Brain microvascular endothelial cell (primary cell): ENCODE results near the gene GPR139.

Source experiments
- DNase-seq: peaks from one replicate; pipeline ENCODE4 v3.0.0-alpha.2; 2020
- H3K27ac ChIP-seq: fragments of 250-450 bp; sonication (Bioruptor Pico); 2 replicates; pipeline ENCODE4 v1.5.1; 2020; ENCODE audit warnings: mild to moderate bottlenecking, moderate library complexity
- H3K27me3 ChIP-seq: fragments of 250-450 bp; sonication (Bioruptor Pico); replicated peaks from 2 replicates; pipeline ENCODE4 v1.5.1; 2020; ENCODE audit warnings: mild to moderate bottlenecking
- H3K36me3 ChIP-seq: fragments of 250-450 bp; sonication (Bioruptor Pico); replicated peaks from 2 replicates; pipeline ENCODE4 v1.5.1; 2020; ENCODE audit warnings: mild to moderate bottlenecking
- H3K4me3 ChIP-seq: 2 replicates; pipeline ENCODE4 v1.5.1; 2011; ENCODE audit warnings: low read depth, mild to moderate bottlenecking, control low read depth, low read length, moderate library complexity
- in situ Hi-C: cut with HindIII; loops from 2 replicates; pipeline ENCODE4 v1.10.0; 2017; ENCODE audit warnings: low sequenced_read_pairs, low pct_ligation_motif_present
- TF ChIP-seq, protein P1 (sequence below): IDR thresholded peaks from 2 replicates; pipeline ENCODE4 v1.5.1; 2011; ENCODE audit warnings: low read depth, mild to moderate bottlenecking, moderate library complexity, low read length, control low read depth, inconsistent platforms; ENCODE audit errors: missing control alignments

The GPR139 gene

DNA sequence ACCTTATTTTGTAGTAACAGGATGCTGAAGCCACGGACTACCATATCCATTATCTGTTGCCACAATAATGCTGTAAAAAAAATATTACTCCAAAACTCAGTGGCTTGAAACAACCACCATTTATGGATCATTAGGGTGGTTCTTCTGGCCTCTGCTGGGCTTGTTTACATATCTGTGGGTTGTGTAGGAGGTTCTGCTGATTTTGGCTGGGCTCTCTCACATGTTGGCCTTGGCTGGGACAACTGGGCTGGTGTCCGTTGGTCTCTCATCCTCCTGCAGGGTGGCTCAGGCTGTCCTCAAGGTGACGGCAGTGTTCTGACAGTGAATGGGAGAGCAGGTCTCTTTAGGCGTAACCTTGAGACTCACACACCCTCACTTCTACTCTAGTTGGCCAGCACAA lies 76.0 kb downstream of the GPR139 start:
- TF ChIP-seq, protein P1, sequence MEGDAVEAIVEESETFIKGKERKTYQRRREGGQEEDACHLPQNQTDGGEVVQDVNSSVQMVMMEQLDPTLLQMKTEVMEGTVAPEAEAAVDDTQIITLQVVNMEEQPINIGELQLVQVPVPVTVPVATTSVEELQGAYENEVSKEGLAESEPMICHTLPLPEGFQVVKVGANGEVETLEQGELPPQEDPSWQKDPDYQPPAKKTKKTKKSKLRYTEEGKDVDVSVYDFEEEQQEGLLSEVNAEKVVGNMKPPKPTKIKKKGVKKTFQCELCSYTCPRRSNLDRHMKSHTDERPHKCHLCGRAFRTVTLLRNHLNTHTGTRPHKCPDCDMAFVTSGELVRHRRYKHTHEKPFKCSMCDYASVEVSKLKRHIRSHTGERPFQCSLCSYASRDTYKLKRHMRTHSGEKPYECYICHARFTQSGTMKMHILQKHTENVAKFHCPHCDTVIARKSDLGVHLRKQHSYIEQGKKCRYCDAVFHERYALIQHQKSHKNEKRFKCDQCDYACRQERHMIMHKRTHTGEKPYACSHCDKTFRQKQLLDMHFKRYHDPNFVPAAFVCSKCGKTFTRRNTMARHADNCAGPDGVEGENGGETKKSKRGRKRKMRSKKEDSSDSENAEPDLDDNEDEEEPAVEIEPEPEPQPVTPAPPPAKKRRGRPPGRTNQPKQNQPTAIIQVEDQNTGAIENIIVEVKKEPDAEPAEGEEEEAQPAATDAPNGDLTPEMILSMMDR = no peak
- H3K27ac ChIP-seq = no peak overlapping the region
- H3K27me3 ChIP-seq = no peaks in the 10 kb centered on the region
- no peaks in the 10 kb centered on the region for H3K36me3 ChIP-seq
- in situ Hi-C loops = no loop called here
- H3K4me3 ChIP-seq = no peak overlapping the region
- DNase-seq = no peak

GRCh38 chr16:19997264-19997663 lies 76.4 kb downstream of the GPR139 start:
- TF ChIP-seq, protein P1 = no peak
- H3K27ac ChIP-seq = no peak overlapping the region
- H3K27me3 ChIP-seq = no peaks in the 10 kb centered on the region
- in situ Hi-C loops = no loop called here
- DNase-seq = no peak
- no peak overlapping the region for H3K4me3 ChIP-seq
- H3K36me3 ChIP-seq = no peaks in the 10 kb centered on the region

GRCh38 chr16:19994466-19995170 lies 79.1 kb downstream of the GPR139 start:
- no peak overlapping the region for H3K4me3 ChIP-seq
- no peaks in the 10 kb centered on the region for H3K36me3 ChIP-seq
- DNase-seq = no peak
- TF ChIP-seq, protein P1 = no peak
- H3K27me3 ChIP-seq = no peaks in the 10 kb centered on the region
- H3K27ac ChIP-seq = no peak overlapping the region
- in situ Hi-C loops = no loop called here

- DNase-seq = no peak
- Histone ChIP-seq H3K27me3 (no peaks in the 10 kb centered on the region), H3K4me3 (no peak overlapping the region), H3K27ac (no peak overlapping the region), H3K36me3 (no peaks in the 10 kb centered on the region)
- TF ChIP-seq, protein P1 = no peak
- in situ Hi-C loops = no loop called here
These were observed 82.1 kb downstream of the GPR139 start for GRCh38 chr16:19991614-19992013.

DNA sequence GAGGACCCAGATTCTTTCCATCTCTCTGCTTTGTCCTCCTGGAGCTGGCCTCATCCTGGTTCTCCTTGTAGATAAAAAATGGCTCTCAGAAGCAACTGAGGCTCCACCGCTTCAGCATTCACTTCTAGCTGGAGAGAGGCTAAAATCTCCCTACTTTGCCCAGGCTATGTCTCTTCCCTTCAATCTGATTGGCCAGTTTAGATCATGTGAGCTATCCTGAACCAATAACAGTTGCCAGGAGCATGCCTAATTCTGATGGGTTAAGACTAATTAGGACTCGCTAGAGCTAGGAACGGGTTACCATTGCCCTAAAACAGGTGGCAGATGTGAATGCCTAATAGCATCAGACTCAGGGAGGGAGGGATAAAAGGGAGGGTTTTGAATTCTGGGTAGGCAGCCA lies 89.6 kb downstream of the GPR139 start:
- Histone ChIP-seq H3K36me3 (no peaks in the 10 kb centered on the region), H3K27ac (no peak overlapping the region), H3K27me3 (no peaks in the 10 kb centered on the region), H3K4me3 (no peak overlapping the region)
- DNase-seq = no peak
- TF ChIP-seq, protein P1 = no peak
- in situ Hi-C loops = no loop called here
